Progenitor cell of endocrine pancreas (in vitro differentiated cells): ENCODE measurements around the gene DNAH1. TPM values are rescaled to one million over a fixed set of nuclear protein-coding genes. Genes with fewer than 3 reads are reported as not detected.

Source experiments
- DNase-seq: peaks from one replicate; pipeline ENCODE4 v3.0.0; 2021; ENCODE audit warnings: low spot score; ENCODE audit not compliant: unreplicated experiment
- H3K27ac Mint-ChIP-seq: 2 replicates; pipeline ENCODE4 v1.8.0; 2021; ENCODE audit warnings: mild to moderate bottlenecking, moderate library complexity, mixed read lengths
- H3K27me3 Mint-ChIP-seq: 2 replicates; pipeline ENCODE4 v1.8.0; 2021; ENCODE audit warnings: mixed read lengths
- H3K36me3 Mint-ChIP-seq: 2 replicates; pipeline ENCODE4 v1.8.0; 2022; ENCODE audit warnings: mixed read lengths; ENCODE audit not compliant: insufficient read depth
- H3K4me1 Mint-ChIP-seq: 2 replicates; pipeline ENCODE4 v1.8.0; 2021; ENCODE audit warnings: low read depth, mixed read lengths
- H3K4me3 Mint-ChIP-seq: 2 replicates; pipeline ENCODE4 v1.8.0; 2021; ENCODE audit warnings: low read depth, mild to moderate bottlenecking, moderate library complexity, mixed read lengths
- H3K9me3 Mint-ChIP-seq: 2 replicates; pipeline ENCODE4 v1.8.0; 2021; ENCODE audit warnings: low read depth, mixed read lengths
- total RNA-seq: library from RNA; stranded (reverse); gene quantifications from 2 replicates; pipeline ENCODE4 v1.2.1, GENCODE V29; 2021
- TF ChIP-seq, protein P1 (sequence below): fragments of 200-600 bp; sonication (generic); IDR thresholded peaks from one replicate; pipeline ENCODE4 v1.5.0; 2021; ENCODE audit warnings: antibody characterized with exemption, mild to moderate bottlenecking; ENCODE audit not compliant: unreplicated experiment

Gene DNAH1
- total RNA-seq, 1 donor from 2014 or later, result 14.0 TPM

DNA sequence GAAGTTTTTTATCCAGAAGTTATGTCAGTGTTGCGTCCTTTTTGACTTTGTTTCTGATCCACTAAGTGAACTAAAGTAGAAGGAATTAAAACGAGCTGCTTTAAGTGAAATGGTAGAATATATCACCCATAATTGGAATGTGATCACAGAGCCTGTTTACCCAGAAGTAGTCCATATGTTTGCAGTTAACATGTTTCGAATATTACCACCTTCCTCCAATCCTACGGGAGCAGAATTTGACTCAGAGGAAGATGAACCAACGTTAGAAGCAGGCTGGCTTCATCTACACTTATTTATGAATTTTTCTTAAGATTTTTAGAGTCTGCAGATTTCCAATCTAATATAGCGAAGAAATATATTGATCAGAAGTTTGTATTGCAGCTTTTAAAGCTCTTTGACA is 57.6 kb downstream of the DNAH1 start:
- H3K27me3 Mint-ChIP-seq, result peaks cover 40% of the 10 kb centered on the region
- peaks cover 5% of the 10 kb centered on the region for H3K36me3 Mint-ChIP-seq

DNA sequence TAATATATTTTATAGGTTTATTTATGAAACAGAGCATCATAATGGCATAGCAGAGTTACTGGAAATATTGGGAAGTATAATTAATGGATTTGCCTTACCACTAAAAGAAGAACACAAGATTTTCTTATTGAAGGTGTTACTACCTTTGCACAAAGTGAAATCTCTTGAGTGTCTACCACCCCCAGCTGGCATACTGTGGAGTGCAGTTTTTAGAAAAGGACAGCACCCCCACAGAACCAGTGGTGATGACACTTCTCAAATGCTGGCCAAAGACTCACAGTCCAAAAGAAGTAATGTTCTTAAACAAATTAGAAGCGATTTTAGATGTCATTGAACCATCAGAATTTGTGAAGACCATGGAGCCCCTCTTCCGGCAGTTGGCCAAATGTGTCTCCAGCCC is 58.1 kb downstream of the DNAH1 start:
- H3K27me3 Mint-ChIP-seq, result peaks cover 41% of the 10 kb centered on the region

More for the DNA sequence above, 57.6 kb downstream of the DNAH1 start:
- Mint-ChIP-seq H3K9me3 (no peaks in the 10 kb centered on the region), H3K4me1 (peaks cover 4% of the 10 kb centered on the region), H3K4me3 (no peak overlapping the region), H3K27ac (no peak overlapping the region)
- TF ChIP-seq, protein P1, sequence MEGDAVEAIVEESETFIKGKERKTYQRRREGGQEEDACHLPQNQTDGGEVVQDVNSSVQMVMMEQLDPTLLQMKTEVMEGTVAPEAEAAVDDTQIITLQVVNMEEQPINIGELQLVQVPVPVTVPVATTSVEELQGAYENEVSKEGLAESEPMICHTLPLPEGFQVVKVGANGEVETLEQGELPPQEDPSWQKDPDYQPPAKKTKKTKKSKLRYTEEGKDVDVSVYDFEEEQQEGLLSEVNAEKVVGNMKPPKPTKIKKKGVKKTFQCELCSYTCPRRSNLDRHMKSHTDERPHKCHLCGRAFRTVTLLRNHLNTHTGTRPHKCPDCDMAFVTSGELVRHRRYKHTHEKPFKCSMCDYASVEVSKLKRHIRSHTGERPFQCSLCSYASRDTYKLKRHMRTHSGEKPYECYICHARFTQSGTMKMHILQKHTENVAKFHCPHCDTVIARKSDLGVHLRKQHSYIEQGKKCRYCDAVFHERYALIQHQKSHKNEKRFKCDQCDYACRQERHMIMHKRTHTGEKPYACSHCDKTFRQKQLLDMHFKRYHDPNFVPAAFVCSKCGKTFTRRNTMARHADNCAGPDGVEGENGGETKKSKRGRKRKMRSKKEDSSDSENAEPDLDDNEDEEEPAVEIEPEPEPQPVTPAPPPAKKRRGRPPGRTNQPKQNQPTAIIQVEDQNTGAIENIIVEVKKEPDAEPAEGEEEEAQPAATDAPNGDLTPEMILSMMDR, result no peak
- no peak for DNase-seq

DNA sequence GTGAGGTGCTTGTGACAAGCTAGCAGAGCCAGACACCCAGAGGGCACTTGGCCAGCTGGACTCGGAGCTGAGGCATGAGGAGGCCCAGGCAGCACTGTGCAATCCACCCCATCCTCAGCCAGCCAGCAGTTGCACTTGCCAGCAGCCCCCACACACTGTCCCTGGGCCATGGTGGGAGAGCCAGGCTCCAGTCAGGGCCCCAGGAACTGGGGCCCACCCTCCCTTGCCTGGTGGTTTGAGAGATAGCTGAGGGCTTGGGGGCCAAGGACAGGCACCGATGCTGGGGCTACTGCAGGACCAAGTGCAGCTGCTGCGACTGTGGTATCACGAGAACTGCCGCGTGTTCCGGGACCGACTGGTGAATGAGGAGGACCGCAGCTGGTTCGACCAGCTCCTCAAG is 63.5 kb downstream of the DNAH1 start:
- Mint-ChIP-seq H3K9me3 (no peaks in the 10 kb centered on the region), H3K36me3 (peaks cover 4% of the 10 kb centered on the region), H3K4me3 (no peak overlapping the region), H3K27ac (no peak overlapping the region), H3K4me1 (no peaks in the 10 kb centered on the region), H3K27me3 (peaks cover 21% of the 10 kb centered on the region)
- TF ChIP-seq, protein P1, result no peak
- no peak for DNase-seq

More for the DNA sequence above, 58.1 kb downstream of the DNAH1 start:
- TF ChIP-seq, protein P1, result no peak
- H3K4me3 Mint-ChIP-seq, result no peak overlapping the region
- peaks cover 4% of the 10 kb centered on the region for H3K4me1 Mint-ChIP-seq
- H3K27ac Mint-ChIP-seq, result no peak overlapping the region
- H3K9me3 Mint-ChIP-seq, result no peaks in the 10 kb centered on the region
- H3K36me3 Mint-ChIP-seq, result peaks cover 5% of the 10 kb centered on the region
- no peak for DNase-seq

DNA sequence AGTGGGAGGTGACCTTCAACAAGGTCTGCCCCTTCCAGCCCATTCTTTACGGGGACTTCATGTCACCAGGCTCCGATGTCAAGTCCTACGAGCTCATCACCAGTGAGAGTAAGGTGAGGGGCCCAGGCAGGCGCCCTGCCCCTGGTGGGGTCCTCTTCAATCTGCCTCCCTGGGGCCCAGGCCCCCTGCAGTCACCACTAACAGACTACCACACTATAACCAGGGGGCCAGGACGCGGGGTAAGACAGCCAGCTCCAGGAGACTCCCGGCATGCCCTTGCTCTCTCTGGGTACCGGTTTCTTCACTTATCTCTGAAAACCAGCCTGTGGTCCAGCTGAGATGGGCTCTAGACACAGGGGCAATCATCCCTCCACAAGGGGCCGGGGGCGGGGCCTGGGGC is 63.9 kb downstream of the DNAH1 start:
- TF ChIP-seq, protein P1, result no peak
- Mint-ChIP-seq H3K36me3 (peaks cover 4% of the 10 kb centered on the region), H3K27ac (no peak overlapping the region), H3K4me1 (peaks cover 2% of the 10 kb centered on the region), H3K27me3 (peaks cover 19% of the 10 kb centered on the region), H3K9me3 (no peaks in the 10 kb centered on the region), H3K4me3 (no peak overlapping the region)
- no peak for DNase-seq

DNA sequence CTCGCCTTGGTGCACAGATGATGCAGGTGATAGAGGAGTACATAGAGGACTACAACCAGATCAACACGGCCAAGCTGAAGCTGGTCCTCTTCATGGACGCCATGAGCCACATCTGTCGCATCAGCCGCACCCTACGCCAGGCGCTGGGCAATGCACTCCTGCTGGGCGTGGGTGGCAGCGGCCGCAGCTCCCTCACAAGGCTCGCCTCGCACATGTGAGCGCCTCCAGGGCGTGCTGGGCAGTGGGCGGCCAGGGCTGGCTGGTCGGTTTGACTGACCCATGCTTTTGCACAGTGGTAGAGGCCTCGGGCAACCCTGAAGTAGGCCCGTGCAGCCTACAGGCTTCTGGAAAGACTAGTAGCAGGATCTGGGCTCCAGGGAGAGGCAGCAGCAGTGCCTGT is 65.5 kb downstream of the DNAH1 start:
- no peak for DNase-seq
- Mint-ChIP-seq H3K27me3 (peaks cover 15% of the 10 kb centered on the region), H3K27ac (no peak overlapping the region)

More for the DNA sequence above, 65.5 kb downstream of the DNAH1 start:
- no peak overlapping the region for H3K4me3 Mint-ChIP-seq
- TF ChIP-seq, protein P1, result no peak
- H3K9me3 Mint-ChIP-seq, result no peaks in the 10 kb centered on the region
- H3K36me3 Mint-ChIP-seq, result peaks cover 2% of the 10 kb centered on the region
- H3K4me1 Mint-ChIP-seq, result peaks cover 3% of the 10 kb centered on the region
